PC-3 (cell line): ENCODE results near the gene LRRN4. TPM values are rescaled to one million over a fixed set of nuclear protein-coding genes. Genes with fewer than 3 reads are reported as not detected.

Experiments used
- ATAC-seq: fragments of 200-7000 bp; cut with Tn5 transposase; 2 replicates; pipeline ENCODE4 v1.9.1; 2020; ENCODE audit warnings: mild to moderate bottlenecking, moderate library complexity
- BruUV-seq: library from RNA; stranded (reverse); fragments of 400-500 nt; replicated peaks from 2 replicates; lab custom pipeline; 2021; lab: Mats Ljungman, UMichigan
- CTCF ChIA-PET: fragments of 300-600 bp; sonication (Branson Sonifier 250); formaldehyde crosslinking; loops from one replicate; lab custom pipeline; 2022; ENCODE audit warnings: antibody characterized with exemption; lab: Charles Lee
- POLR2A ChIA-PET: fragments of 300-600 bp; sonication (Branson Sonifier 250); formaldehyde crosslinking; loops from one replicate; lab custom pipeline; 2022; ENCODE audit warnings: antibody characterized with exemption; ENCODE audit not compliant: unreplicated experiment; lab: Charles Lee
- DNase-seq: peaks from one replicate; pipeline ENCODE4 v3.0.0-alpha.2; 2015
- H2AFZ ChIP-seq: fragments of 300-600 bp; sonication (generic); 2 replicates; pipeline ENCODE4 v1.6.0; 2016; ENCODE audit warnings: antibody characterized with exemption, low read length
- H3F3A ChIP-seq: fragments of 300-600 bp; sonication (generic); one replicate; pipeline ENCODE4 v1.6.0; 2017; ENCODE audit warnings: antibody characterized with exemption, low read length, control low read depth, mild to moderate bottlenecking; ENCODE audit not compliant: unreplicated experiment
- H3K27ac ChIP-seq: fragments of 300-600 bp; sonication (generic); 2 replicates; pipeline ENCODE4 v1.5.1; 2016; ENCODE audit warnings: mild to moderate bottlenecking, low read length
- H3K27me3 ChIP-seq: fragments of 300-600 bp; sonication (generic); 2 replicates; pipeline ENCODE4 v1.6.1; 2016; ENCODE audit warnings: low read length, mixed read lengths
- H3K36me3 ChIP-seq: fragments of 300-600 bp; sonication (generic); 2 replicates; pipeline ENCODE4 v1.6.1; 2016; ENCODE audit warnings: low read depth, mixed run types, low read length, mixed read lengths
- H3K4me1 ChIP-seq: fragments of 300-600 bp; sonication (generic); 2 replicates; pipeline ENCODE4 v1.5.1; 2016; ENCODE audit warnings: low read length; ENCODE audit not compliant: insufficient read depth
- H3K4me2 ChIP-seq: fragments of 300-600 bp; sonication (generic); 2 replicates; pipeline ENCODE4 v1.6.0; 2016; ENCODE audit warnings: low read length
- H3K4me3 ChIP-seq: fragments of 300-600 bp; sonication (generic); 2 replicates; pipeline ENCODE4 v1.5.1; 2016; ENCODE audit warnings: mild to moderate bottlenecking, low read length, mixed read lengths
- H3K79me2 ChIP-seq: fragments of 300-600 bp; sonication (generic); 2 replicates; pipeline ENCODE4 v1.6.1; 2017; ENCODE audit warnings: low read length, mixed read lengths
- H3K9ac ChIP-seq: fragments of 300-600 bp; sonication (generic); 2 replicates; pipeline ENCODE4 v1.6.0; 2016; ENCODE audit warnings: mild to moderate bottlenecking, low read length
- H3K9me2 ChIP-seq: fragments of 300-600 bp; sonication (generic); replicated peaks from 2 replicates; pipeline ENCODE4 v1.6.1; 2016; ENCODE audit warnings: mixed run types, low read length, mixed read lengths
- H3K9me3 ChIP-seq: fragments of 300-600 bp; sonication (generic); 2 replicates; pipeline ENCODE4 v1.6.1; 2016; ENCODE audit warnings: low read length, mixed read lengths
- H4K20me1 ChIP-seq: fragments of 300-600 bp; sonication (generic); 2 replicates; pipeline ENCODE4 v1.6.1; 2016; ENCODE audit warnings: low read length, mixed read lengths
- CTCF ChIP-seq: fragments of 300-600 bp; sonication (generic); conservative IDR thresholded peaks from 2 replicates; pipeline ENCODE4 v1.5.1; 2017; ENCODE audit warnings: antibody characterized with exemption, low read depth, mild to moderate bottlenecking, low read length
- EZH2 ChIP-seq: fragments of 300-600 bp; sonication (generic); IDR thresholded peaks from one replicate; pipeline ENCODE4 v1.6.1; 2017; ENCODE audit warnings: antibody characterized with exemption, mild to moderate bottlenecking, low read length; ENCODE audit not compliant: unreplicated experiment
- EZH2phosphoT487 ChIP-seq: fragments of 300-600 bp; sonication (generic); IDR thresholded peaks from 2 replicates; pipeline ENCODE4 v1.6.1; 2018; ENCODE audit warnings: mild to moderate bottlenecking, antibody characterized with exemption, low read length, borderline replicate concordance
- intact Hi-C: fragments of 100-400 bp; cut with micrococcal nuclease; formaldehyde crosslinking; loops from 2 replicates; pipeline ENCODE4 v1.9.0; 2023
- total RNA-seq: library from RNA; depleted of rRNA; stranded (reverse); fragments of >200 nt; gene quantifications from 2 replicates; pipeline ENCODE4 v1.2.3, GENCODE V29; 2014

Gene LRRN4
- total RNA-seq, 1 experiment from 2014 or later, result 0.44 TPM

- Histone ChIP-seq H2AFZ (peak overlapping the region; percentile 71), H4K20me1 (no peaks in the 10 kb centered on the region), H3K27me3 (no peaks in the 10 kb centered on the region), H3K9me2 (no peaks in the 10 kb centered on the region), H3K9me3 (no peaks in the 10 kb centered on the region), H3K4me1 (peaks cover 14% of the 10 kb centered on the region), H3K36me3 (no peaks in the 10 kb centered on the region), H3K27ac (no peak overlapping the region), H3K9ac (no peak overlapping the region), H3F3A (no peaks in the 10 kb centered on the region), H3K4me3 (peak overlapping the region; percentile 45; the same call in 1 of the 2 replicates), H3K79me2 (no peaks in the 10 kb centered on the region), H3K4me2 (peak overlapping the region; percentile 74)
- ATAC-seq (peak; percentile 8), DNase-seq (no peak)
- BruUV-seq, result no TSS peak
- POLR2A ChIA-PET, result no interaction called here
- CTCF ChIA-PET, result no interaction called here
- intact Hi-C loops, result no loop called here
- TF ChIP-seq EZH2, result no peak
- TF ChIP-seq CTCF, result no peak
- no peak for TF ChIP-seq EZH2phosphoT487
These were observed 640 bp downstream of the LRRN4 start for GRCh38 chr20:6053064-6053775.

- DNase-seq, result peak; percentile 14
- Histone ChIP-seq H4K20me1 (no peaks in the 10 kb centered on the region), H2AFZ (no peak overlapping the region), H3K27ac (no peak overlapping the region), H3K36me3 (no peaks in the 10 kb centered on the region), H3K79me2 (no peaks in the 10 kb centered on the region), H3F3A (no peaks in the 10 kb centered on the region), H3K9me2 (no peaks in the 10 kb centered on the region), H3K4me1 (peaks cover 14% of the 10 kb centered on the region), H3K9me3 (no peaks in the 10 kb centered on the region), H3K4me3 (no peak overlapping the region), H3K4me2 (no peak overlapping the region), H3K27me3 (no peaks in the 10 kb centered on the region), H3K9ac (no peak overlapping the region)
- TF ChIP-seq EZH2phosphoT487 (no peak), EZH2 (no peak), CTCF (no peak)
- CTCF ChIA-PET, result no interaction called here
- POLR2A ChIA-PET, result no interaction called here
- no peak for ATAC-seq
- intact Hi-C loops, result no loop called here
- BruUV-seq, result no TSS peak
These were observed 2.4 kb downstream of the LRRN4 start for GRCh38 chr20:6051505-6051904.

GRCh38 chr20:6048391-6048790 is 5.5 kb downstream of the LRRN4 start:
- Histone ChIP-seq H3F3A (no peaks in the 10 kb centered on the region), H3K9ac (no peak overlapping the region), H3K79me2 (no peaks in the 10 kb centered on the region), H4K20me1 (no peaks in the 10 kb centered on the region), H3K9me2 (no peaks in the 10 kb centered on the region), H3K9me3 (no peaks in the 10 kb centered on the region), H3K4me2 (no peak overlapping the region), H3K4me3 (no peak overlapping the region), H3K27ac (no peak overlapping the region), H3K36me3 (no peaks in the 10 kb centered on the region), H3K4me1 (peaks cover 3% of the 10 kb centered on the region; the same call in 1 of the 2 replicates), H3K27me3 (no peaks in the 10 kb centered on the region), H2AFZ (no peak overlapping the region)
- TF ChIP-seq EZH2 (no peak), EZH2phosphoT487 (no peak), CTCF (no peak)
- DNase-seq, result no peak
- no TSS peak for BruUV-seq
- POLR2A ChIA-PET, result no interaction called here
- intact Hi-C loops, result no loop called here
- CTCF ChIA-PET, result no interaction called here
- no peak for ATAC-seq
